ENCODE results near the gene RASAL1. TPM values are rescaled to one million over a fixed set of nuclear protein-coding genes. Genes with fewer than 3 reads are reported as not detected.

Gene RASAL1
- total RNA-seq, 1 experiment from 2014 or later: not detected

GRCh38 chr12:113082486-113083148 is 52.9 kb downstream of the RASAL1 start:
- H3K9me3 ChIP-seq: no peaks in the 10 kb centered on the region
- no peaks in the 10 kb centered on the region for H3K36me3 ChIP-seq (ENCODE audit: control insufficient read depth, insufficient read depth, low read length)
- TF ChIP-seq, protein P1, sequence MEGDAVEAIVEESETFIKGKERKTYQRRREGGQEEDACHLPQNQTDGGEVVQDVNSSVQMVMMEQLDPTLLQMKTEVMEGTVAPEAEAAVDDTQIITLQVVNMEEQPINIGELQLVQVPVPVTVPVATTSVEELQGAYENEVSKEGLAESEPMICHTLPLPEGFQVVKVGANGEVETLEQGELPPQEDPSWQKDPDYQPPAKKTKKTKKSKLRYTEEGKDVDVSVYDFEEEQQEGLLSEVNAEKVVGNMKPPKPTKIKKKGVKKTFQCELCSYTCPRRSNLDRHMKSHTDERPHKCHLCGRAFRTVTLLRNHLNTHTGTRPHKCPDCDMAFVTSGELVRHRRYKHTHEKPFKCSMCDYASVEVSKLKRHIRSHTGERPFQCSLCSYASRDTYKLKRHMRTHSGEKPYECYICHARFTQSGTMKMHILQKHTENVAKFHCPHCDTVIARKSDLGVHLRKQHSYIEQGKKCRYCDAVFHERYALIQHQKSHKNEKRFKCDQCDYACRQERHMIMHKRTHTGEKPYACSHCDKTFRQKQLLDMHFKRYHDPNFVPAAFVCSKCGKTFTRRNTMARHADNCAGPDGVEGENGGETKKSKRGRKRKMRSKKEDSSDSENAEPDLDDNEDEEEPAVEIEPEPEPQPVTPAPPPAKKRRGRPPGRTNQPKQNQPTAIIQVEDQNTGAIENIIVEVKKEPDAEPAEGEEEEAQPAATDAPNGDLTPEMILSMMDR (IDR thresholded peaks at IDR 0.05; ENCODE audit: insufficient read depth in 1 of 2, low read depth in 1 of 2, low read length in 1 of 2, severe bottlenecking in 1 of 2, unreplicated experiment in 1 of 2): no peak
- no peak for DNase-seq
- intact Hi-C loops (cut with micrococcal nuclease; ENCODE audit: unreplicated experiment): no loop called here
- no peaks in the 10 kb centered on the region for H3K27me3 ChIP-seq (replicated peaks; ENCODE audit: control insufficient read depth, insufficient read depth, low read length)
- Mint-ChIP-seq H3K4me3 (ENCODE audit: unreplicated experiment) (no peak overlapping the region), H3K27me3 (ENCODE audit: insufficient read depth, unreplicated experiment) (peaks cover 9% of the 10 kb centered on the region), H3K36me3 (ENCODE audit: insufficient read depth, unreplicated experiment) (no peaks in the 10 kb centered on the region), H3K4me1 (ENCODE audit: low read depth, unreplicated experiment) (peaks cover 6% of the 10 kb centered on the region), H3K9me3 (ENCODE audit: unreplicated experiment) (no peaks in the 10 kb centered on the region), H3K27ac (ENCODE audit: unreplicated experiment) (no peak overlapping the region)
- no peaks in the 10 kb centered on the region for H3K4me1 ChIP-seq
- H3K4me3 ChIP-seq (ENCODE audit: low read depth, low read length): no peak overlapping the region
- ChIA-PET CTCF (no interaction called here), POLR2A (no interaction called here)
- no TSS peak for BruUV-seq (replicated peaks)

- no peaks in the 10 kb centered on the region for H3K9me3 ChIP-seq
- ChIA-PET POLR2A (no interaction called here), CTCF (no interaction called here)
- H3K9me3 Mint-ChIP-seq (ENCODE audit: unreplicated experiment): no peaks in the 10 kb centered on the region
- H3K4me1 ChIP-seq: no peaks in the 10 kb centered on the region
- H3K4me3 Mint-ChIP-seq (ENCODE audit: unreplicated experiment): no peak overlapping the region
- TF ChIP-seq, protein P1 (IDR thresholded peaks at IDR 0.05; ENCODE audit: insufficient read depth in 1 of 2, low read depth in 1 of 2, low read length in 1 of 2, severe bottlenecking in 1 of 2, unreplicated experiment in 1 of 2): no peak
- no peaks in the 10 kb centered on the region for H3K36me3 Mint-ChIP-seq (ENCODE audit: insufficient read depth, unreplicated experiment)
- no TSS peak for BruUV-seq (replicated peaks)
- no peak overlapping the region for H3K4me3 ChIP-seq (ENCODE audit: low read depth, low read length)
- H3K27me3 Mint-ChIP-seq (ENCODE audit: insufficient read depth, unreplicated experiment): peaks cover 9% of the 10 kb centered on the region
- intact Hi-C loops (cut with micrococcal nuclease; ENCODE audit: unreplicated experiment): no loop called here
- no peaks in the 10 kb centered on the region for H3K36me3 ChIP-seq (ENCODE audit: control insufficient read depth, insufficient read depth, low read length)
- H3K27ac Mint-ChIP-seq (ENCODE audit: unreplicated experiment): no peak overlapping the region
- no peak for DNase-seq
- peaks cover 6% of the 10 kb centered on the region for H3K4me1 Mint-ChIP-seq (ENCODE audit: low read depth, unreplicated experiment)
- no peaks in the 10 kb centered on the region for H3K27me3 ChIP-seq (replicated peaks; ENCODE audit: control insufficient read depth, insufficient read depth, low read length)
Measured at GRCh38 chr12:113081873-113082272, 53.7 kb downstream of the RASAL1 start.

DNA sequence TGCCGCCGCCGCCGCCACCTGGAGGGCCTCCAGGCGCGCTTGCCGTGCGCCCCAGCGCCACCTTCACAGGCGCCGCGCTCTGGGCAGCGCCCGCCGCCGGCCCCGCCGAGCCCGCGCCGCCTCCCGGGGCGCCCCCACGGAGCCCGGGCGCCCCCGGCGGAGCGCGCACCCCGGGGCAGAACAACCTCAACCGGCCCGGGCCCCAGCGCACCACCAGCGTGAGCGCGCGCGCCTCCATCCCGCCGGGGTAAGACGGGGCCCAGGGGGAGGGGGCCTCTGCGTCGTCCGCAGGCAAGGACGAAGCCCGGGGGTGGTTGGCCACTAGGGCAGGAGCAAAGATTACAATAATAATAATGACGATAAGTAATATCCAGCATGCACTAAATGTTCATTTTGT is 57.7 kb downstream of the RASAL1 start:
- Mint-ChIP-seq H3K27ac (ENCODE audit: unreplicated experiment) (no peak overlapping the region), H3K36me3 (ENCODE audit: insufficient read depth, unreplicated experiment) (no peaks in the 10 kb centered on the region), H3K4me1 (ENCODE audit: low read depth, unreplicated experiment) (no peaks in the 10 kb centered on the region), H3K9me3 (ENCODE audit: unreplicated experiment) (no peaks in the 10 kb centered on the region), H3K4me3 (ENCODE audit: unreplicated experiment) (no peak overlapping the region), H3K27me3 (ENCODE audit: insufficient read depth, unreplicated experiment) (peaks cover 12% of the 10 kb centered on the region)
- BruUV-seq (replicated peaks): no TSS peak
- CTCF ChIA-PET: interaction anchor here (0.5 kb wide), 1 partner anchor 217 kb away, joined by 3 read pairs; no protein-coding TSS in a partner anchor
- no peaks in the 10 kb centered on the region for H3K36me3 ChIP-seq (ENCODE audit: control insufficient read depth, insufficient read depth, low read length)
- DNase-seq: no peak
- no peaks in the 10 kb centered on the region for H3K27me3 ChIP-seq (replicated peaks; ENCODE audit: control insufficient read depth, insufficient read depth, low read length)
- POLR2A ChIA-PET: no interaction called here
- H3K9me3 ChIP-seq: no peaks in the 10 kb centered on the region
- intact Hi-C loops (cut with micrococcal nuclease; ENCODE audit: unreplicated experiment): no loop called here
- no peak overlapping the region for H3K4me3 ChIP-seq (ENCODE audit: low read depth, low read length)
- TF ChIP-seq, protein P1 (IDR thresholded peaks at IDR 0.05; ENCODE audit: insufficient read depth in 1 of 2, low read depth in 1 of 2, low read length in 1 of 2, severe bottlenecking in 1 of 2, unreplicated experiment in 1 of 2): no peak
- H3K4me1 ChIP-seq: no peaks in the 10 kb centered on the region

Data from Caco-2 (cell line).